K562 (cell line): ENCODE measurements around the gene CIB1. TPM values are rescaled to one million over a fixed set of nuclear protein-coding genes. Genes with fewer than 3 reads are reported as not detected.

Experiments
- KAT8 ChIP-seq: fragments of 450-650 bp; IDR thresholded peaks from 2 replicates; pipeline ENCODE4 v1.6.1; 2016; ENCODE audit warnings: low read depth, mild to moderate bottlenecking
- KLF13 ChIP-seq: fragments of 450-650 bp; IDR thresholded peaks from 2 replicates; pipeline ENCODE4 v1.6.1; 2016; ENCODE audit warnings: missing genetic modification characterization, low read depth, mild to moderate bottlenecking, missing compliant biosample characterization, moderate library complexity, borderline replicate concordance
- MAFF ChIP-seq: IDR thresholded peaks from 2 replicates; pipeline ENCODE4 v1.6.1; 2012; ENCODE audit warnings: low read length, improper control_type of control experiment
- TRIM28 ChIP-seq: fragments of 450-650 bp; IDR thresholded peaks from 2 replicates; pipeline ENCODE4 v1.6.1; 2017
- ZNF140 ChIP-seq: fragments of 250-450 bp; sonication (Bioruptor Pico); IDR thresholded peaks from 2 replicates; pipeline ENCODE4 v1.8.0; 2021; ENCODE audit warnings: moderate library complexity, mild to moderate bottlenecking, inconsistent platforms
- polyA plus RNA-seq, 8 experiments: library from polyadenylated mRNA; depleted of rRNA in 4 of 8; stranded (reverse) in 5 of 8; unstranded in 3 of 8; fragments of >200 nt; fragmentation: Nextera tagmentation in 2 of 8; fragmentation: Illumina TruSeq in 1 of 8; extraction: Ambion mirVana in 2 of 8; extraction: Trizol in 1 of 8; gene quantifications; 2 replicates each; pipeline versions ENCODE4 v1.2.1 to v1.2.3, GENCODE V29; 2011 to 2014; ENCODE audit warnings: inconsistent platforms in 1 of 8, missing spikeins in 1 of 8
- total RNA-seq, 7 experiments: library from RNA; depleted of rRNA in 6 of 7; stranded (reverse); fragments of >200 nt in 6 of 7; fragmentation: Illumina TruSeq in 2 of 7; extraction: Trizol in 2 of 7; gene quantifications; 2 replicates each; pipeline versions ENCODE4 v1.2.1 to v1.2.3, GENCODE V29; 2011 to 2021; ENCODE audit warnings: low replicate concordance in 1 of 7
- TF ChIP-seq, protein P1 (sequence below): fragments of 250-450 bp; sonication (Bioruptor Pico); IDR thresholded peaks from 2 replicates; pipeline ENCODE4 v1.8.0; 2021; ENCODE audit warnings: moderate library complexity, mild to moderate bottlenecking, inconsistent platforms
- TF ChIP-seq, protein P2 (sequence below): fragments of 450-650 bp; IDR thresholded peaks from 2 replicates; pipeline ENCODE4 v1.6.1; 2017; ENCODE audit warnings: antibody characterized with exemption, mild to moderate bottlenecking
- TF ChIP-seq, protein P3 (sequence below): fragments of 450-650 bp; formaldehyde crosslinking; IDR thresholded peaks from 2 replicates; pipeline ENCODE4 v1.4.0; 2020; ENCODE audit warnings: mild to moderate bottlenecking, moderate library complexity

CIB1 gene
- total and polyA plus RNA-seq, 9 of the 15 experiments (the other 6 are each of a cell fraction or from before 2014, with no cell fraction given), result 14.9 to 136 (median 64.5) TPM

DNA sequence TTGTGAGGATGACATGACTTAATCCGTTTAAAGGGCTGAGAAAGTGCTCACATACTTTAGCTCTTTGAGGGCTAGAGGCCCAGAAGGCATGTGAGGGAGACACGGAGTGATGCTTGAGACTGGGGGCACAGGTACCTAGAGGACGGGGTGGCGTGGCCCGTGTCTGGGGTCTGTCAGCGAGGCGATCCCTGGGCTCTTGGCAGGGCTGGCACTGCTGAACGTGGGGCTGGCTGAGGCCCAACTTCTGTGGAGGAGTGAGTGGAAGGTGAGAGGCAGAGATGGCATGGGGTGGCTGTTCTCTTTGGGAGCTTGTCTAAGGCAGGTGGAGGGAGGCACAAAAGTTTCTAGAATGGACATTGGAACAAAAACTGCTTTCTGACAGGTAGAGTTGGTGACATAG is 23.1 kb downstream of the CIB1 start (continued):
- TF ChIP-seq, protein P1, sequence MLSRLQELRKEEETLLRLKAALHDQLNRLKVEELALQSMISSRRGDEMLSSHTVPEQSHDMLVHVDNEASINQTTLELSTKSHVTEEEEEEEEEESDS (CRISPR knock-in tag), result no peak
- TF ChIP-seq, protein P2, sequence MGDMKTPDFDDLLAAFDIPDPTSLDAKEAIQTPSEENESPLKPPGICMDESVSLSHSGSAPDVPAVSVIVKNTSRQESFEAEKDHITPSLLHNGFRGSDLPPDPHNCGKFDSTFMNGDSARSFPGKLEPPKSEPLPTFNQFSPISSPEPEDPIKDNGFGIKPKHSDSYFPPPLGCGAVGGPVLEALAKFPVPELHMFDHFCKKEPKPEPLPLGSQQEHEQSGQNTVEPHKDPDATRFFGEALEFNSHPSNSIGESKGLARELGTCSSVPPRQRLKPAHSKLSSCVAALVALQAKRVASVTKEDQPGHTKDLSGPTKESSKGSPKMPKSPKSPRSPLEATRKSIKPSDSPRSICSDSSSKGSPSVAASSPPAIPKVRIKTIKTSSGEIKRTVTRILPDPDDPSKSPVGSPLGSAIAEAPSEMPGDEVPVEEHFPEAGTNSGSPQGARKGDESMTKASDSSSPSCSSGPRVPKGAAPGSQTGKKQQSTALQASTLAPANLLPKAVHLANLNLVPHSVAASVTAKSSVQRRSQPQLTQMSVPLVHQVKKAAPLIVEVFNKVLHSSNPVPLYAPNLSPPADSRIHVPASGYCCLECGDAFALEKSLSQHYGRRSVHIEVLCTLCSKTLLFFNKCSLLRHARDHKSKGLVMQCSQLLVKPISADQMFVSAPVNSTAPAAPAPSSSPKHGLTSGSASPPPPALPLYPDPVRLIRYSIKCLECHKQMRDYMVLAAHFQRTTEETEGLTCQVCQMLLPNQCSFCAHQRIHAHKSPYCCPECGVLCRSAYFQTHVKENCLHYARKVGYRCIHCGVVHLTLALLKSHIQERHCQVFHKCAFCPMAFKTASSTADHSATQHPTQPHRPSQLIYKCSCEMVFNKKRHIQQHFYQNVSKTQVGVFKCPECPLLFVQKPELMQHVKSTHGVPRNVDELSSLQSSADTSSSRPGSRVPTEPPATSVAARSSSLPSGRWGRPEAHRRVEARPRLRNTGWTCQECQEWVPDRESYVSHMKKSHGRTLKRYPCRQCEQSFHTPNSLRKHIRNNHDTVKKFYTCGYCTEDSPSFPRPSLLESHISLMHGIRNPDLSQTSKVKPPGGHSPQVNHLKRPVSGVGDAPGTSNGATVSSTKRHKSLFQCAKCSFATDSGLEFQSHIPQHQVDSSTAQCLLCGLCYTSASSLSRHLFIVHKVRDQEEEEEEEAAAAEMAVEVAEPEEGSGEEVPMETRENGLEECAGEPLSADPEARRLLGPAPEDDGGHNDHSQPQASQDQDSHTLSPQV, result no peak
- TF ChIP-seq ZNF140 (CRISPR knock-in tag) (no peak), MAFF (no peak), KAT8 (no peak), KLF13 (no peak), TRIM28 (no peak)
- TF ChIP-seq, protein P3, sequence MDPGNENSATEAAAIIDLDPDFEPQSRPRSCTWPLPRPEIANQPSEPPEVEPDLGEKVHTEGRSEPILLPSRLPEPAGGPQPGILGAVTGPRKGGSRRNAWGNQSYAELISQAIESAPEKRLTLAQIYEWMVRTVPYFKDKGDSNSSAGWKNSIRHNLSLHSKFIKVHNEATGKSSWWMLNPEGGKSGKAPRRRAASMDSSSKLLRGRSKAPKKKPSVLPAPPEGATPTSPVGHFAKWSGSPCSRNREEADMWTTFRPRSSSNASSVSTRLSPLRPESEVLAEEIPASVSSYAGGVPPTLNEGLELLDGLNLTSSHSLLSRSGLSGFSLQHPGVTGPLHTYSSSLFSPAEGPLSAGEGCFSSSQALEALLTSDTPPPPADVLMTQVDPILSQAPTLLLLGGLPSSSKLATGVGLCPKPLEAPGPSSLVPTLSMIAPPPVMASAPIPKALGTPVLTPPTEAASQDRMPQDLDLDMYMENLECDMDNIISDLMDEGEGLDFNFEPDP (CRISPR knock-in tag), result no peak
